ENCODE measurements around the gene NAA30. TPM values are rescaled to one million over a fixed set of nuclear protein-coding genes. Genes with fewer than 3 reads are reported as not detected.
"Not testable (repeated sequence)": the region's sequence is repeated elsewhere in the genome, so short reads cannot be mapped to it uniquely, and the experiment has no call there.

Gene NAA30
- total RNA-seq, 1 experiment from 2014 or later: 17.8 TPM

- TF ChIP-seq MAX (CRISPR knock-in tag; IDR thresholded peaks at IDR 0.05) (peak; percentile 18; the same call in 1 of the 2 replicates), FOXK1 (CRISPR knock-in tag; IDR thresholded peaks at IDR 0.05) (0 out of 2 replicates have a peak, but pooled peaks have one; percentile 63), CBFB (CRISPR knock-in tag; IDR thresholded peaks at IDR 0.05; ENCODE audit: low read depth) (peak; percentile 80; the same call in 1 of the 2 replicates)
Observed at GRCh38 chr14:57390037-57390805, at the start of gene NAA30 (continued).

- Mint-ChIP-seq H3K27ac (peak overlapping the region; percentile 95), H3K4me3 (peak overlapping the region; percentile 86), H3K4me1 (peaks cover 12% of the 10 kb centered on the region), H3K36me3 (peaks cover 16% of the 10 kb centered on the region)
- POLR2A ChIA-PET; CTCF ChIA-PET; ATAC-seq; H3K27me3 Mint-ChIP-seq (ENCODE audit: low read depth); H3K9me3 Mint-ChIP-seq: not testable (repeated sequence)
- peak; percentile 45 for DNase-seq (ENCODE audit: low spot score)
- TF ChIP-seq FOXK1 (CRISPR knock-in tag; IDR thresholded peaks at IDR 0.05): 0 out of 2 replicates have a peak, but pooled peaks have one; percentile 52
- 0 out of 2 replicates have a peak, but pooled peaks have one; percentile 50 for TF ChIP-seq FOXP1 (CRISPR knock-in tag; IDR thresholded peaks at IDR 0.05; ENCODE audit: borderline replicate concordance)
Observed at GRCh38 chr14:57343545-57344297, 46.7 kb upstream of the NAA30 start.

GRCh38 chr14:57345106-57345505 is 45.3 kb upstream of the NAA30 start:
- no peak overlapping the region for H3K4me3 Mint-ChIP-seq
- DNase-seq (ENCODE audit: low spot score) (no peak), ATAC-seq (no peak)
- peaks cover 16% of the 10 kb centered on the region for H3K36me3 Mint-ChIP-seq
- peaks cover 8% of the 10 kb centered on the region for H3K9me3 Mint-ChIP-seq
- peaks cover 4% of the 10 kb centered on the region for H3K27me3 Mint-ChIP-seq (ENCODE audit: low read depth)
- CTCF ChIA-PET: no interaction called here
- H3K4me1 Mint-ChIP-seq: peaks cover 14% of the 10 kb centered on the region
- no peak for TF ChIP-seq EMX1 (CRISPR knock-in tag; IDR thresholded peaks at IDR 0.05)
- POLR2A ChIA-PET: no interaction called here
- no peak overlapping the region for H3K27ac Mint-ChIP-seq

GRCh38 chr14:57346741-57347140 is 43.6 kb upstream of the NAA30 start:
- TF ChIP-seq NFATC4 (CRISPR knock-in tag; IDR thresholded peaks at IDR 0.05) (no peak), USF2 (CRISPR knock-in tag; IDR thresholded peaks at IDR 0.05) (no peak), GRHL2 (CRISPR knock-in tag; IDR thresholded peaks at IDR 0.05; ENCODE audit: insufficient replicate concordance, severe bottlenecking) (no peak), ZNF532 (CRISPR knock-in tag; IDR thresholded peaks at IDR 0.05; ENCODE audit: borderline replicate concordance) (no peak), CBFB (CRISPR knock-in tag; IDR thresholded peaks at IDR 0.05; ENCODE audit: low read depth) (no peak), ESRRA (CRISPR knock-in tag; IDR thresholded peaks at IDR 0.05; ENCODE audit: borderline replicate concordance) (no peak), ZBTB43 (CRISPR knock-in tag; IDR thresholded peaks at IDR 0.05) (no peak), AR (CRISPR knock-in tag; IDR thresholded peaks at IDR 0.05) (no peak)
- ChIA-PET CTCF (no interaction called here), POLR2A (no interaction called here)
- Mint-ChIP-seq H3K4me1 (peaks cover 14% of the 10 kb centered on the region), H3K27ac (no peak overlapping the region), H3K27me3 (ENCODE audit: low read depth) (no peaks in the 10 kb centered on the region; the same call in 1 of the 2 replicates), H3K4me3 (no peak overlapping the region), H3K36me3 (peaks cover 11% of the 10 kb centered on the region), H3K9me3 (peaks cover 4% of the 10 kb centered on the region; the same call in 1 of the 2 replicates)
- ATAC-seq: no peak
- no peak for DNase-seq (ENCODE audit: low spot score)
